Esophagus (tissue), 2 donors: Measurements from ENCODE around the gene WFDC10B. TPM values are rescaled to one million over a fixed set of nuclear protein-coding genes. Genes with fewer than 3 reads are reported as not detected.

Experiments
- H3K27ac ChIP-seq, 2 donors: one replicate each; pipeline ENCODE4 v1.5.1; 2013; ENCODE audit warnings: low read depth in 2 of 2, mild to moderate bottlenecking in 2 of 2, inconsistent platforms in 1 of 2, low read length in 1 of 2, moderate library complexity in 1 of 2
- H3K27me3 ChIP-seq, 2 donors: one replicate each; pipeline ENCODE4 v1.6.1; 2013; ENCODE audit warnings: low read length in 2 of 2, control low read depth in 1 of 2, mild to moderate bottlenecking in 1 of 2; ENCODE audit not compliant: insufficient read depth in 2 of 2, control insufficient read depth in 1 of 2
- H3K36me3 ChIP-seq, 2 donors: one replicate each; pipeline ENCODE4 v1.6.1; 2013; ENCODE audit warnings: low read length in 1 of 2; ENCODE audit not compliant: control insufficient read depth in 2 of 2, insufficient read depth in 2 of 2
- H3K4me1 ChIP-seq, 2 donors: one replicate each; pipeline ENCODE4 v1.6.1; 2013; ENCODE audit warnings: low read length in 1 of 2; ENCODE audit not compliant: control insufficient read depth in 2 of 2, insufficient read depth in 2 of 2
- H3K4me3 ChIP-seq, 2 donors: one replicate each; pipeline ENCODE4 v1.5.1; 2013; ENCODE audit warnings: low read length in 2 of 2, mild to moderate bottlenecking in 2 of 2, low read depth in 1 of 2, moderate library complexity in 1 of 2
- H3K9me3 ChIP-seq, 2 donors: one replicate each; pipeline ENCODE4 v1.6.1; 2013; ENCODE audit warnings: mild to moderate bottlenecking in 2 of 2, low read depth in 1 of 2, low read length in 1 of 2, moderate library complexity in 1 of 2; ENCODE audit not compliant: control insufficient read depth in 2 of 2, insufficient read depth in 1 of 2
- WGBS, 2 donors: extraction: QIAGEN DNeasy Blood & Tissue Kit; methylation state at CpG; one replicate each; pipeline ENCODE4 v1.1.7; 2013; 5-methylcytosine and 5-hydroxymethylcytosine counted together
- polyA plus RNA-seq, 2 donors: library from polyadenylated mRNA; stranded (reverse); fragments of 200-250 nt; gene quantifications; one replicate each; pipeline ENCODE4 v1.2.3, GENCODE V29; 2013
- donor health status: healthy with polysubstance abuse.
- donor health status: Bipolar disorder and iron deficiency.

WFDC10B gene
- polyA plus RNA-seq: under 1 TPM; 0.07 to 0.18 TPM

DNA sequence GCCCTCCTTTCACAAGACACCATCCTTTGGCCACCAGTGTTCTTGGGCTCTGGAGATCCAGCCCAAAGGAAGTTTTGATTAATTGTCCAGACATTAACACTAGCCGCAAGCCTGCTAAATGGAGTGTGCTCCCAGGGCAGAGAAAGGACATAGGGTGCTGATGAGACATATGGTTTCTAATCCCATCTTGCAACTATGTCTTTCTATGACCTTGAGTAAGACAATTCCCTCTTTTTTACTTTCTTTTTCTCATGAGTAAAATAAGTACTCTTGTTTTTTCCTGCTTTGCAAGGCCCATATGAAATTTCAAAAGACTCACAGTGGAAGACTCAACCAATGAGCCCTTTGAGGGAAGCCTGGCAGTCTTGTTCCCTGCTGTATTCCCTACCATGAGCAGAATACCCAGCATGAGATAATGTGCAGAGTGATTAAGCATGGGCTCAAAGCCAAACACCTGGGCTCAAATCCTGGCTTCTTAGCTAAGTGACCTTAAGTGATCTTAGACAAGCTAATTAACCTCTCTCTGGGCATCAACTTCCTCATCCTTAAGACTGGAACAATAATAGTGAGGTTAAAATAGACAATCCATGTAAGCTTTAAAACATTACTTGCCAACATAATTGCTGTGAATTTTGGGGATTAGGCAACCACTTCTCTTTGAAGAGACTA lies at the start of gene WFDC10B:
TSS of gene WFDC10B (minus strand) at position 51 of the 669 bp plus-strand sequence. CDS start 19,027 bp downstream, outside the sequence.
- Histone ChIP-seq H3K4me1 (no peaks in the 10 kb centered on the region), H3K9me3 (peaks cover 0 to 2% of the 10 kb centered on the region in 2 donors), H3K4me3 (no peak within 1 kb of the TSS), H3K27me3 (no peaks in the 10 kb centered on the region), H3K36me3 (no peaks in the 10 kb centered on the region), H3K27ac (no peak within 1 kb of the TSS)
- 79 to 88% methylated on average over 1 of the region's 1 CpG for WGBS, 2 donors

DNA sequence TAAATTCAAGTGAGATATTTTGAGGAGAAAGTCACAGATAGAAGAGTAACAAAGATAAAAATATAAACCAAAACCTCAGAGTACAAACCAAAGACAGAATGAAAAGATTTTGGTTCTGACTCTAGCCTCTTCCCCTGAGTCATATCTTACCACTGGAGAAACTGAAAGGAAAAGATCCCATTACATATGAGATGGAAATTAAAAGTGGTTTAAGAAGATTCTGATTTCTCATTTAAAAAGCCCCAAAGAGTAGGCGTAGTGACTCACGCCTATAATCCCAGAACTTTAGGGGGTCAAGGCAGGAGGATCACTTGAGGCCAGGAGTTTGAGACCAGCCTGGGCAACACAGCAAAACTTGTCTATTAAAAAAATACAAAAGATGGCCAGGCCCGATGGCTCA lies 47.9 kb upstream of the WFDC10B start:
- H3K9me3 ChIP-seq: no peaks in the 10 kb centered on the region
- H3K36me3 ChIP-seq: no peaks in the 10 kb centered on the region
- H3K27ac ChIP-seq: no peak overlapping the region
- 81 to 83% methylated on average over 3 of the region's 3 CpGs for WGBS, 2 donors
- H3K27me3 ChIP-seq: peaks cover 0 to 2% of the 10 kb centered on the region in 2 donors
- H3K4me1 ChIP-seq: no peaks in the 10 kb centered on the region
- no peak overlapping the region for H3K4me3 ChIP-seq

DNA sequence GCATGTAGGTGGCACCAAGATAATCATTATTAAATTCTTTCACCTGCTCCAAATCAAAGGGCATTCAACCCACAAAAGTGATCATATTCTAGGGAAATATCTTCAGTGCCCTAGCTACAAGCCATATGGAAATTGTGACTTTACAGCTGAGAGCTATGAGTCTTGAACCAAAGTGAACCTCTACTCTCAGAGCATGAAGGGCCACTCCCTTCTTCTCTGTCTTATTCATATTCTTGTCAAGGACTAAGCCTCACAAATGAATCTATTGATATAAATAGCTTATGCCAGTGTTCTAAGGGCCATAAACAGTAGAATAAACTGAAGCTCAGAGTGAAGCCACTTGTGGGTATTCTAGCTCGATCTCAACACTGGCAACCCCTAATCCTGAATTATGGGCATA lies 46.9 kb upstream of the WFDC10B start:
- Histone ChIP-seq H3K4me3 (no peak overlapping the region), H3K9me3 (no peaks in the 10 kb centered on the region), H3K4me1 (no peaks in the 10 kb centered on the region), H3K27me3 (peaks cover 0 to 2% of the 10 kb centered on the region in 2 donors), H3K27ac (no peak overlapping the region), H3K36me3 (no peaks in the 10 kb centered on the region)
- whole genome bisulfite sequencing, 2 donors: 81 to 96% methylated on average over 1 of the region's 1 CpG

DNA sequence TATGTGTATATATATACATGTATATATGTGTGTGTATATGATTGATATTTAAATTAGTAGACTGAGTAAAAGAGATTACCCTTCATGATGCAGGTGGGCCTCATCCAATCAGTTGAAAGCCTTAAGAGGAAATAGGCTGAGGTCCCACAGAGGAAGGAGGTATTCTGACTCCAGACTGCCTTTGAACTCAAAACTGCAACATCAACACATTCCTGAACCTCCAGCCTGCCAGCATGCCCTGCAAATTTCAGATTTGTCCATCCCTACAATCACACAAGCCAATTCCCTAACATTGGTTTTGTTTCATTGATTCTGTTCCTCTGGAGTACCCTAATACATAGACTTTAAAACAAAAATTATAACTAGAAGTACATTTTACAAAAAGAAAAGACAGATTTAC lies 40.2 kb upstream of the WFDC10B start:
- Histone ChIP-seq H3K9me3 (no peaks in the 10 kb centered on the region), H3K27ac (no peak overlapping the region), H3K4me3 (no peak overlapping the region), H3K36me3 (no peaks in the 10 kb centered on the region), H3K27me3 (no peaks in the 10 kb centered on the region), H3K4me1 (no peaks in the 10 kb centered on the region)

DNA sequence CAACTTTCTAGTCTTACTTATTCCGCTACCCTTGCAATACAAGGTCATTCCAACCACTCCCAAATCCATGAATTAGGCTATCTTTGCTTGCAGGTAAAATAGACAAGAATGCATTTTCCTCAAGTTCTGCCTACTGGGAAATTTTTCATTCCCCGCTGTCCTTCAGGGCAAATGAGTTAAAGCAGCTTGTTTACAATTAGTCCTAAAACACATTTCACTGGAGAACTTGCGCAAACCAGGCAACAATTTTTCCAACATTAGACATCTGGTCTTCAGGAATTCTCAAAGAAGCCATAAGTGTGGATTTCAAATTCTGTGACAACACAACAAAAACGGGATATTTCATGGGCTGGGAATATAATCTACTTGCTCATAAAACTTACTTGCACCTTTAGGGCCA lies 37.8 kb upstream of the WFDC10B start:
- no peaks in the 10 kb centered on the region for H3K9me3 ChIP-seq
- WGBS, 2 donors: 86 to 89% methylated on average over 4 of the region's 4 CpGs
- H3K27me3 ChIP-seq: no peaks in the 10 kb centered on the region
- H3K4me3 ChIP-seq: no peak overlapping the region
- H3K36me3 ChIP-seq: no peaks in the 10 kb centered on the region
- no peak overlapping the region for H3K27ac ChIP-seq
- H3K4me1 ChIP-seq: no peaks in the 10 kb centered on the region

DNA sequence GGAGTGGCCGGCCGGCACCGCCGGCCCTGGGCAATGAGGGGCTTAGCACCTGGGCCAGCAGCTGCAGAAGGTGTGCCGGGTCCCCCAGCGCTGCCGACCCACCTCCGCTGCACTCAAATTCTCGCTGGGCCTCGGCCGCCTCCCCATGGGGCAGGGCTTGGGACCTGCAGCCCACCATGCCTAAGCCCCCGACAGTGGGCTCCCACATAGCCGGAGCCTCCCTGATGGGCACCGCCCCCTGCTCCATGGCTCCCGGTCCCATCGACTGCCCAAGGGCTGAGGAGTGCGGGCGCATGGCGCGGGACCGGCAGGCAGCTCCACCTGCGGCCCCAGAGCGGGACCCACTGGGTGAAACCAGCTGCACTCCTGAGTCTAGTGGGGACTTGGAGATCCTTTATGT lies 31.2 kb upstream of the WFDC10B start:
- H3K36me3 ChIP-seq: no peaks in the 10 kb centered on the region
- no peaks in the 10 kb centered on the region for H3K27me3 ChIP-seq
- H3K4me1 ChIP-seq: no peaks in the 10 kb centered on the region
- no peak overlapping the region for H3K4me3 ChIP-seq
- H3K9me3 ChIP-seq: peaks cover 3 to 4% of the 10 kb centered on the region in 2 donors
- no peak overlapping the region for H3K27ac ChIP-seq
- WGBS, 2 donors: 94 to 95% methylated on average over 23 of the region's 23 CpGs

DNA sequence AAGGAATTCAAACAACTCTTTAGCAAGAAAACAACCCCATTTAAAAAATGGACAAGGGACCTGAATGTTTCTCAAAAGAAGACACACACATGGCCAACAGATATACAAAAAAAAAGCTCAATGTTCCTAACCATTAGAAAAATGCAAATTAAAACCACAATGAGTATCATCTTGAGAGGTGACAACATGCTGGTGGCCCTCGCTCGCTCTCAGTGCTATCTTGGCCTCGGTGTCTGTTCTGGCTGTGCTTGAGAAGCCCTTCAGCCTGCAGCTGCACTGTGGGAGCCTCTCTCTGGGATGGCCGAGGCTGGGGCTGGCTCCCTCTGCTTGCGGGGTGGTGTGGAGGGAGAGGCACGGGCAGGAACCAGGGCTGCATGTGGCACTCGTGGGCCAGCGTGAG lies 30.7 kb upstream of the WFDC10B start:
- peaks cover 3 to 4% of the 10 kb centered on the region in 2 donors for H3K9me3 ChIP-seq
- H3K27me3 ChIP-seq: no peaks in the 10 kb centered on the region
- no peaks in the 10 kb centered on the region for H3K4me1 ChIP-seq
- H3K36me3 ChIP-seq: no peaks in the 10 kb centered on the region
- H3K27ac ChIP-seq: no peak overlapping the region
- 80 to 82% methylated on average over 8 of the region's 8 CpGs for WGBS, 2 donors
- H3K4me3 ChIP-seq: no peak overlapping the region

DNA sequence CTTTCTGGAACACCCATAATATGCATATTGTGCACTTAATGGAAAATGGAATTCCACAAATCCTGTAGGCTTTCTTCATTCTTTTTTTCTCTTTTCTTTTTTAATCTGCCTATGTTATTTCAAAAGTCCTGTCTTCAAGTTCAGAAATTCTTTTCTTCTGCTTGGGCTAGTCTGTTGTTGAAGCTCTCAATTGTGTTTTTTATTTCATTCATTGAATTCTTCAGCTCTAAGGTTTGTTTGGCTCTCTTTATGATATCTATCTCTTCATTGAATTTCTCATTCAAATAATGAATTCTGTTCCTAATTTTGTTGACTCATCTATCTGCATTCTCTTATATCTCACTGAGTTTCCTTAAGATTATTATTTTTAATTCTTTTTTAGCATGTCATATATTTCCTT lies 27.4 kb upstream of the WFDC10B start:
- H3K27ac ChIP-seq: no peak overlapping the region
- H3K4me1 ChIP-seq: no peaks in the 10 kb centered on the region
- H3K27me3 ChIP-seq: no peaks in the 10 kb centered on the region
- H3K36me3 ChIP-seq: no peaks in the 10 kb centered on the region
- peaks cover 3 to 4% of the 10 kb centered on the region in 2 donors for H3K9me3 ChIP-seq
- H3K4me3 ChIP-seq: no peak overlapping the region

DNA sequence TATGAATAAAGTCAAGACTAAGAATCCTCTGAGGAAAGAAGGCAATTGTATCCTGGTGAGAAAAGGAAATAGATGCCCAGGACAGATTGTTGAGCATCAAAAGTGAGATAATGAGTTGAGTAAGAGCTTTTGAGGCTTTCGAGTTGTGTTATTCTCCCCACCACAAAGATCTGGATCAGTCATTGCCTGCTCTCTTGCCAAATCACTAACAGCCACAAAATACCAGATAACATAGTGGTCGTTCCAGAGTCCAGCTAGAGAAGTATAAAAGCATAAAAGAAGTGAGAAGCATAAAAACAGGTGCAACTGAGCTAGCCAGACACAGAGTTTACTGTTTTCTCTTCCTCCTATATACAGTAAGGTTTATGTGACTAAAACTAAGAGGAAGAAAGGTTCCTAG lies 22.2 kb upstream of the WFDC10B start:
- H3K36me3 ChIP-seq: no peaks in the 10 kb centered on the region
- H3K4me1 ChIP-seq: no peaks in the 10 kb centered on the region
- no peaks in the 10 kb centered on the region for H3K9me3 ChIP-seq
- peaks cover 0 to 2% of the 10 kb centered on the region in 2 donors for H3K27me3 ChIP-seq
- no peak overlapping the region for H3K4me3 ChIP-seq
- 43 to 49% methylated on average over 2 of the region's 2 CpGs for WGBS, 2 donors
- no peak overlapping the region for H3K27ac ChIP-seq

DNA sequence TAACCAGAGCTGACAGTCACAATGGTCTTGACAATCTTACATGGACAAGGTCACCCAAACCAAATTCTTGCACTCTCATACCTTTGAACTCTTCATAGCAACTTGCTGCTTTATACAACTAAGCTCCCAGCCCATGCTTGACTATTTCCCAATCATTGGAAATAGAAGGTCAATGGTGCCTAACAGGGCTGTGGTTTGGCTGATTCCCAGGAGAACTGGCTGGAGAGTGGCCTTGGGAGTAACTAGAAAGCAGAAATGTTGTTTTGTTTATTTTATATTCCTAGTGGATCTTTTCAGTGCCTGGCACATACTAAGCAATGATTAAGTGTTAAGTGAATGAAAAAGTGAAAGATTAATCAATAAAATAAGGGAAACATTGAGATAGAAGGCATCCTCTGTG lies 20.3 kb upstream of the WFDC10B start:
- no peaks in the 10 kb centered on the region for H3K4me1 ChIP-seq
- H3K27ac ChIP-seq: no peak overlapping the region
- H3K27me3 ChIP-seq: peaks cover 0 to 2% of the 10 kb centered on the region in 2 donors
- no peaks in the 10 kb centered on the region for H3K36me3 ChIP-seq
- H3K9me3 ChIP-seq: no peaks in the 10 kb centered on the region
- no peak overlapping the region for H3K4me3 ChIP-seq
